PC-3 (cell line): ENCODE results near the gene TAF10. TPM values are rescaled to one million over a fixed set of nuclear protein-coding genes. Genes with fewer than 3 reads are reported as not detected.

Experiments
- ATAC-seq: fragments of 200-7000 bp; cut with Tn5 transposase; 2 replicates; pipeline ENCODE4 v1.9.1; 2020; ENCODE audit warnings: mild to moderate bottlenecking, moderate library complexity
- BruUV-seq: library from RNA; stranded (reverse); fragments of 400-500 nt; replicated peaks from 2 replicates; lab custom pipeline; 2021; lab: Mats Ljungman, UMichigan
- CTCF ChIA-PET: fragments of 300-600 bp; sonication (Branson Sonifier 250); formaldehyde crosslinking; loops from one replicate; lab custom pipeline; 2022; ENCODE audit warnings: antibody characterized with exemption; lab: Charles Lee
- POLR2A ChIA-PET: fragments of 300-600 bp; sonication (Branson Sonifier 250); formaldehyde crosslinking; loops from one replicate; lab custom pipeline; 2022; ENCODE audit warnings: antibody characterized with exemption; ENCODE audit not compliant: unreplicated experiment; lab: Charles Lee
- DNase-seq: peaks from one replicate; pipeline ENCODE4 v3.0.0-alpha.2; 2015
- H2AFZ ChIP-seq: fragments of 300-600 bp; sonication (generic); 2 replicates; pipeline ENCODE4 v1.6.0; 2016; ENCODE audit warnings: antibody characterized with exemption, low read length
- H3F3A ChIP-seq: fragments of 300-600 bp; sonication (generic); one replicate; pipeline ENCODE4 v1.6.0; 2017; ENCODE audit warnings: antibody characterized with exemption, low read length, control low read depth, mild to moderate bottlenecking; ENCODE audit not compliant: unreplicated experiment
- H3K27ac ChIP-seq: fragments of 300-600 bp; sonication (generic); 2 replicates; pipeline ENCODE4 v1.5.1; 2016; ENCODE audit warnings: mild to moderate bottlenecking, low read length
- H3K27me3 ChIP-seq: fragments of 300-600 bp; sonication (generic); 2 replicates; pipeline ENCODE4 v1.6.1; 2016; ENCODE audit warnings: low read length, mixed read lengths
- H3K36me3 ChIP-seq: fragments of 300-600 bp; sonication (generic); 2 replicates; pipeline ENCODE4 v1.6.1; 2016; ENCODE audit warnings: low read depth, mixed run types, low read length, mixed read lengths
- H3K4me1 ChIP-seq: fragments of 300-600 bp; sonication (generic); 2 replicates; pipeline ENCODE4 v1.5.1; 2016; ENCODE audit warnings: low read length; ENCODE audit not compliant: insufficient read depth
- H3K4me2 ChIP-seq: fragments of 300-600 bp; sonication (generic); 2 replicates; pipeline ENCODE4 v1.6.0; 2016; ENCODE audit warnings: low read length
- H3K4me3 ChIP-seq: fragments of 300-600 bp; sonication (generic); 2 replicates; pipeline ENCODE4 v1.5.1; 2016; ENCODE audit warnings: mild to moderate bottlenecking, low read length, mixed read lengths
- H3K79me2 ChIP-seq: fragments of 300-600 bp; sonication (generic); 2 replicates; pipeline ENCODE4 v1.6.1; 2017; ENCODE audit warnings: low read length, mixed read lengths
- H3K9ac ChIP-seq: fragments of 300-600 bp; sonication (generic); 2 replicates; pipeline ENCODE4 v1.6.0; 2016; ENCODE audit warnings: mild to moderate bottlenecking, low read length
- H3K9me2 ChIP-seq: fragments of 300-600 bp; sonication (generic); replicated peaks from 2 replicates; pipeline ENCODE4 v1.6.1; 2016; ENCODE audit warnings: mixed run types, low read length, mixed read lengths
- H3K9me3 ChIP-seq: fragments of 300-600 bp; sonication (generic); 2 replicates; pipeline ENCODE4 v1.6.1; 2016; ENCODE audit warnings: low read length, mixed read lengths
- H4K20me1 ChIP-seq: fragments of 300-600 bp; sonication (generic); 2 replicates; pipeline ENCODE4 v1.6.1; 2016; ENCODE audit warnings: low read length, mixed read lengths
- CTCF ChIP-seq: fragments of 300-600 bp; sonication (generic); conservative IDR thresholded peaks from 2 replicates; pipeline ENCODE4 v1.5.1; 2017; ENCODE audit warnings: antibody characterized with exemption, low read depth, mild to moderate bottlenecking, low read length
- EZH2 ChIP-seq: fragments of 300-600 bp; sonication (generic); IDR thresholded peaks from one replicate; pipeline ENCODE4 v1.6.1; 2017; ENCODE audit warnings: antibody characterized with exemption, mild to moderate bottlenecking, low read length; ENCODE audit not compliant: unreplicated experiment
- EZH2phosphoT487 ChIP-seq: fragments of 300-600 bp; sonication (generic); IDR thresholded peaks from 2 replicates; pipeline ENCODE4 v1.6.1; 2018; ENCODE audit warnings: mild to moderate bottlenecking, antibody characterized with exemption, low read length, borderline replicate concordance
- intact Hi-C: fragments of 100-400 bp; cut with micrococcal nuclease; formaldehyde crosslinking; loops from 2 replicates; pipeline ENCODE4 v1.9.0; 2023
- total RNA-seq: library from RNA; depleted of rRNA; stranded (reverse); fragments of >200 nt; gene quantifications from 2 replicates; pipeline ENCODE4 v1.2.3, GENCODE V29; 2014

The TAF10 gene
- total RNA-seq, 1 experiment from 2014 or later: 102 TPM

DNA sequence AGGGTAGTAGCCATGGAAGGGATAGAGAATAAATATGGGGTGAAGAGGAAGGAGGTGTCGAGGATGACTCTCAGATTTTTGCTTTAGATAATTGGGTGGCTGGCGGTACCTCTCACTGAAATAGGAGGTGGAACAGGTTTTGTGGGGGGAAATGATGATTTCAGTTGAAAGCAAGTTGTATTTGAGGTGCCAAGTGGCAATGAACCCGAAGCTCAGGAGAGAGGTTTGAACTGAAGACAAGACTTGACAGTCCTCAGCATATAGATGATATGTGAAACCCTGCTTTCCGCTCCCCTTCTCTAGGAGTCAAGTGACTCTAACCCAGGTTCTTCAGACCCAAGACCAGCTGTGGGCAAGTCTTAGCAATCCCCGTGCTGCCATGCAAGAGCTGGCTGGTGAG lies 42.3 kb downstream of the TAF10 start:
- Histone ChIP-seq H3K79me2 (no peaks in the 10 kb centered on the region), H3K9me2 (no peaks in the 10 kb centered on the region), H4K20me1 (no peaks in the 10 kb centered on the region), H3K9me3 (no peaks in the 10 kb centered on the region), H3K36me3 (no peaks in the 10 kb centered on the region), H3K4me1 (peaks cover 16% of the 10 kb centered on the region), H3K27ac (no peak overlapping the region), H2AFZ (no peak overlapping the region), H3K4me3 (no peak overlapping the region), H3F3A (no peaks in the 10 kb centered on the region), H3K4me2 (no peak overlapping the region), H3K9ac (no peak overlapping the region), H3K27me3 (no peaks in the 10 kb centered on the region)
- no peak for TF ChIP-seq CTCF
- no peak for TF ChIP-seq EZH2phosphoT487
- no peak for TF ChIP-seq EZH2
- BruUV-seq: no TSS peak
- ChIA-PET POLR2A (interaction anchor here (0.6 kb wide), 1 partner anchor 13 kb away, joined by 3 read pairs; no protein-coding TSS in a partner anchor), CTCF (no interaction called here)
- no peak for DNase-seq
- intact Hi-C loops: no loop called here
- ATAC-seq: no peak

- CTCF ChIA-PET: no interaction called here
- no peaks in the 10 kb centered on the region for H4K20me1 ChIP-seq
- intact Hi-C loops: no loop called here
- BruUV-seq: no TSS peak
- H3K9me3 ChIP-seq: no peaks in the 10 kb centered on the region
- TF ChIP-seq CTCF (peak; percentile 33; the same call in 1 of the 2 replicates), EZH2phosphoT487 (no peak), EZH2 (no peak)
- POLR2A ChIA-PET: no interaction called here
- H3K9ac ChIP-seq: no peak overlapping the region
- ATAC-seq (peak; percentile 50), DNase-seq (peak; percentile 77)
- H3K27ac ChIP-seq: no peak overlapping the region
- H2AFZ ChIP-seq: no peak overlapping the region
- H3K36me3 ChIP-seq: no peaks in the 10 kb centered on the region
- no peak overlapping the region for H3K4me2 ChIP-seq
- no peaks in the 10 kb centered on the region for H3F3A ChIP-seq
- peaks cover 16% of the 10 kb centered on the region for H3K4me1 ChIP-seq
- H3K79me2 ChIP-seq: no peaks in the 10 kb centered on the region
- H3K9me2 ChIP-seq: no peaks in the 10 kb centered on the region
- no peak overlapping the region for H3K4me3 ChIP-seq
- no peaks in the 10 kb centered on the region for H3K27me3 ChIP-seq
These were observed 43.7 kb downstream of the TAF10 start for GRCh38 chr11:6568191-6568918.

DNA sequence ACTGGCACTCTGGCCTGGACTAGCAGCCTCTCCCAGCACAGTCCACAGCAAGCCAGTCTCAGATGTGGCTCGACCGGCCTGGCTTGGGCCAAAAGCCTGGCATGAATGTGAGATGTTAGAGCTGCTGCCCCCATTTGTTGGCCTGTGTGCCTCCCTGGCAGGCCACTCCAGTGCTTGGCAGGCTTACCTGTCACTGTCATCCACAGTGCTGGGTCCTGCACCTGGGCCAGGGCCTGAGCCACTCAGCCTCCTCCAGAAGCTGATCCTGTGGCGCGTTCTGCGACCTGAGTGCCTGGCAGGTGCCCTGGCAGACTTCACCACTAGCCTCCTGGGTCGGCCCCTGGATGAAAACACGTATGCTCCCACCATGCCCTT lies 44.7 kb downstream of the TAF10 start:
- CTCF ChIA-PET: no interaction called here
- H3K27me3 ChIP-seq: no peaks in the 10 kb centered on the region
- H3F3A ChIP-seq: no peaks in the 10 kb centered on the region
- POLR2A ChIA-PET: no interaction called here
- no TSS peak for BruUV-seq
- H3K4me2 ChIP-seq: no peak overlapping the region
- H2AFZ ChIP-seq: no peak overlapping the region
- H3K79me2 ChIP-seq: no peaks in the 10 kb centered on the region
- no peak overlapping the region for H3K27ac ChIP-seq
- ATAC-seq (no peak), DNase-seq (no peak)
- H3K9me3 ChIP-seq: no peaks in the 10 kb centered on the region
- peaks cover 15% of the 10 kb centered on the region for H3K4me1 ChIP-seq
- H3K9me2 ChIP-seq: no peaks in the 10 kb centered on the region
- no peak overlapping the region for H3K9ac ChIP-seq
- intact Hi-C loops: no loop called here
- TF ChIP-seq CTCF (no peak), EZH2 (no peak), EZH2phosphoT487 (no peak)
- H4K20me1 ChIP-seq: no peaks in the 10 kb centered on the region
- no peak overlapping the region for H3K4me3 ChIP-seq
- no peaks in the 10 kb centered on the region for H3K36me3 ChIP-seq
